IMR-90 (cell line): Measurements from ENCODE around the gene LMAN2.

Source experiments
- CEBPB ChIP-seq: IDR thresholded peaks from 2 replicates; pipeline ENCODE4 v1.6.1; 2012; ENCODE audit warnings: low read depth, low read length, improper control_type of control experiment
- CHD1 ChIP-seq: IDR thresholded peaks from 2 replicates; pipeline ENCODE4 v1.6.1; 2012; ENCODE audit warnings: low read depth, low read length, improper control_type of control experiment
- FOS ChIP-seq: fragments of 150-350 bp; IDR thresholded peaks from 2 replicates; pipeline ENCODE4 v1.6.1; 2016; ENCODE audit warnings: low read depth, low read length
- MAFK ChIP-seq: IDR thresholded peaks from 2 replicates; pipeline ENCODE4 v1.6.1; 2012; ENCODE audit warnings: low read depth, low read length, improper control_type of control experiment
- POLR2A ChIP-seq: IDR thresholded peaks from 2 replicates; pipeline ENCODE4 v1.6.1; 2012; ENCODE audit warnings: mild to moderate bottlenecking, low read depth, low read length
- RFX5 ChIP-seq: IDR thresholded peaks from 2 replicates; pipeline ENCODE4 v1.8.0; 2012; ENCODE audit warnings: low read depth, mild to moderate bottlenecking, low read length, moderate library complexity
- TF ChIP-seq, protein P1 (sequence below): conservative IDR thresholded peaks from 2 replicates; pipeline ENCODE4 v1.5.1; 2012; ENCODE audit warnings: mild to moderate bottlenecking, low read depth, low read length, improper control_type of control experiment

DNA sequence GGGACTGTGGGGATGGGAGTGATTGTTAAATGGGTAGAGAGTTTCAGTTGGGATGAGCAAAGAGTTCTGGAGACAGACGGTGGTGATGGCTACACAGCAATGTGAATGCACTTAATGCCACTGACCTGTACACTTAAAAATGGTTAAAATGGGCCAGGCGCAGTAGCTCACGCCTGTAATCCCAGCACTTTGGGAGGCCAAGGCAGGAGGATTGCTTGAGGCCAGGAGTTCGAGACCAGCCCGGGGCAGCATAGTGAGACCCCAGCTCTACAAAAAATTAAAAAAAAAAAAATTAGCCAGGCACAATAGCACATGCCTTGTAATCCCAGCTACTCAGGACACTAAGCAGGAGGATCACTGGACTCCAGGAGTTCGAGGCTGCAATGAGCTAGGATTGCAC lies 7.7 kb downstream of the LMAN2 start:
- TF ChIP-seq MAFK, result no peak
- no peak for TF ChIP-seq RFX5
- TF ChIP-seq, protein P1, sequence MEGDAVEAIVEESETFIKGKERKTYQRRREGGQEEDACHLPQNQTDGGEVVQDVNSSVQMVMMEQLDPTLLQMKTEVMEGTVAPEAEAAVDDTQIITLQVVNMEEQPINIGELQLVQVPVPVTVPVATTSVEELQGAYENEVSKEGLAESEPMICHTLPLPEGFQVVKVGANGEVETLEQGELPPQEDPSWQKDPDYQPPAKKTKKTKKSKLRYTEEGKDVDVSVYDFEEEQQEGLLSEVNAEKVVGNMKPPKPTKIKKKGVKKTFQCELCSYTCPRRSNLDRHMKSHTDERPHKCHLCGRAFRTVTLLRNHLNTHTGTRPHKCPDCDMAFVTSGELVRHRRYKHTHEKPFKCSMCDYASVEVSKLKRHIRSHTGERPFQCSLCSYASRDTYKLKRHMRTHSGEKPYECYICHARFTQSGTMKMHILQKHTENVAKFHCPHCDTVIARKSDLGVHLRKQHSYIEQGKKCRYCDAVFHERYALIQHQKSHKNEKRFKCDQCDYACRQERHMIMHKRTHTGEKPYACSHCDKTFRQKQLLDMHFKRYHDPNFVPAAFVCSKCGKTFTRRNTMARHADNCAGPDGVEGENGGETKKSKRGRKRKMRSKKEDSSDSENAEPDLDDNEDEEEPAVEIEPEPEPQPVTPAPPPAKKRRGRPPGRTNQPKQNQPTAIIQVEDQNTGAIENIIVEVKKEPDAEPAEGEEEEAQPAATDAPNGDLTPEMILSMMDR, result no peak
- TF ChIP-seq CEBPB, result no peak
- no peak for TF ChIP-seq FOS
- TF ChIP-seq POLR2A, result no peak
- TF ChIP-seq CHD1, result no peak
